Measurements from ENCODE around the gene ZBTB40.

Gene ZBTB40

DNA sequence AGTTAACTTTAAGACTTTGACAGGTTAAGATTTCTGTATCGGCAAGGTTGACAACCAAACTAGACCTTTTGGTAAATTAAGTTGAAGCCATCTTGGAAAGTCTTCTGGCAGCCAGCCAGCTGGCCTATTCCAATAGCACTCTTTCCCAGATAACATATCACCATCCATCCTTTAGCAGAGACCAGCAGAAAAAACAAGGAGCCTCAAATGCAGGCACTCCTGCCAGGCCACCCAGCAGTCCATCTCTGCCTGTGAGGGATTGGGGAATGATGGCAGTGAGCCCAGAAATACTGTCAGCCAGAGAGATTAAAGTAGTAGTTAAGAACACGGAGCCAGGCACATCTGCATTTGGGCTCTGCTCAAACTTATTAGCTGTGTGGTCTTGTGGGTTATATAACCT, 19.4 kb downstream of the ZBTB40 start:
- peak; percentile 10 for DNase-seq

- no peak for DNase-seq
These were observed 20.0 kb downstream of the ZBTB40 start for GRCh38 chr1:22471610-22472009.

DNA sequence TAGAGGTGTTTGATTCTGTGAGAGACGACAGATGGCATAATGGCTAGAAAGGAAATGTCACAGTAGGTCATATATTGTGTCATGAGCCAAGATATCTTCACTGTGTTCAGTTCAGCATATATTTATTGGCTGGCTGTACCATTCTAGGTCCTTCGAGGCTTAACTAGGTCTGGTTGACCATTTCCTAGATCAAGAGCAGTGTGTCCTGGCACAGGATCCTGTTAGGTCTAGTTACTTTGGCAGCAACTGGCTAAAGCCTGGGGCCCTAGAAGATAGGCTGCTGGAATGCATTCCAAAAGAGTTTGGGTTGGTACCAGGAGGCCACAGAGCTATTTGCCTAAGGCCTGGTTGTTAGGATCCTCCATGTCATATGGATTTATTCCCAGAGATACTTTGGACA, 20.9 kb downstream of the ZBTB40 start:
- no peak for DNase-seq

GRCh38 chr1:22473952-22474351, 22.3 kb downstream of the ZBTB40 start:
- DNase-seq: no peak

DNA sequence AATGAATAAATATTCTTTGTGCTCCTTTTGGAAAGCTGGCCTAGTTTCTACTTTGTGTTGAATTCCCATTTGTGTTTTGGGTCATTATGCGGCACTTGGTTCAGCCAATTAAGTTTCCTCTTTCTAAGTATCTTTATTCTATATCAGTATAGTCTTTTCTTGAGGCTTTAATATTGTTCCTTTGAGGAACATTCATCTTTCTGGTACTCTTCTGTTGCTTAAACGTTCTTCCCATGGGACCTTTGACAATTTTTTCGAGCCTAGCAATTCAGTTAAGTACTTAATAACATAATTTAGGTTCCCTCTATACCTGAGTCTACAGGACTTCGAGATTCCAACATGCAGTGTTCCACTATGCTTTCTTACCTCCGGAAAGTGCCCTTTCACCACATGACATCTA, 24.9 kb downstream of the ZBTB40 start:
- no peak for DNase-seq

DNA sequence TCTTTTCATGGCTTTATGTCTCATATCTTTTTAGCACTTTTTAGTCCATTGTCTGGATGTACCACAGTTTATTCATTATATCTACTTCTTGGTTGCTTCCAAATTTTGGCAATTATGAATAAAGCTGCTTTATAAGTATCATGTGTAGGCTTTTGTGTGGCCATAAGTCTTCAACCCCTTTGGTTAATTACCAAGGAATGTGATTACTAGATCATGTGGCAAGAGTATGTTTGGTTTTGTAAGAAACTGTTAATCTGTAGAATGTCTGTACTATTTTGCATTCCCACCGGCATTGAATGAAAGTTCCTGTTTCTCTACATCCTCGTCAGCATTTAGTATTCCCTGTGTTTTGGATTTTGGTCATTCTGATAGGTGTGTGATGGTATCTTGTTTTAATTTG, 31.5 kb downstream of the ZBTB40 start:
- DNase-seq: no peak

- no peak for DNase-seq
These were observed 33.2 kb downstream of the ZBTB40 start for GRCh38 chr1:22484706-22485345.

- DNase-seq: no peak
These were observed 33.8 kb downstream of the ZBTB40 start for GRCh38 chr1:22485431-22485830.

GRCh38 chr1:22487781-22488180, 36.1 kb downstream of the ZBTB40 start:
- no peak for DNase-seq

- DNase-seq: no peak
These were observed 36.7 kb downstream of the ZBTB40 start for GRCh38 chr1:22488319-22488718.

DNA sequence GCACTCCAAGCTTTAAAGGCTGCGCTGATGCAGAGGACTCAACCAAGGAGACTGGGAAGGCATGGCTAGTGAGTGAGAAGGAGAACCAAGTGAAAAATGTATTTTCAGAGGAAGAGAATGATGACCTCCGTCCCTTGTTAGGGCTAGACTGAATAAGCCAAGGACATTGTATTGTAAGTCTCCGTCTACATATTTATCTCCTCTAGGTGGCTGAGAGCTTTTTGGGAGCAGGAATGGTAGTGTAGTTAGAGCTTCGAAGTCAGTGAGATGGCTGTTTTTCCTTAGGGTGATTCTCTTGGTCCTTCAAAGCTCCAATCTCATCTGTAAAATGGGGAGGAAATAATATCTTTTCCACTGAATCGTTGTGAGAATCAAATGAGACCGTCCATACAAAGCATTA, 37.6 kb downstream of the ZBTB40 start:
- no peak for DNase-seq

DNA sequence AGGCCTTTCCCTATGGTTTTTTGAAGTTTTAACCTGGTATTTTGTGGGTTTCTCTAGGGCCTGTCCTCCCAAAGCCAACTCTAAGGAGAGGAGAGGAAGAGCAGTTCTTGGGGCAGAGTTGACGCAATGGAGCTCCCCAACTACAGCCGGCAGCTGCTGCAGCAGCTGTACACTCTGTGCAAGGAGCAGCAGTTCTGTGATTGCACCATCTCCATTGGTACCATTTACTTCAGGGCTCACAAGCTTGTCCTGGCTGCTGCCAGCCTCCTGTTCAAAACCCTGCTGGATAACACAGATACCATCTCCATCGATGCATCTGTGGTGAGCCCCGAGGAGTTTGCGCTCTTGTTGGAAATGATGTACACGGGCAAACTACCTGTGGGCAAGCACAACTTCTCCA, 38.2 kb downstream of the ZBTB40 start:
- DNase-seq: no peak

DNA sequence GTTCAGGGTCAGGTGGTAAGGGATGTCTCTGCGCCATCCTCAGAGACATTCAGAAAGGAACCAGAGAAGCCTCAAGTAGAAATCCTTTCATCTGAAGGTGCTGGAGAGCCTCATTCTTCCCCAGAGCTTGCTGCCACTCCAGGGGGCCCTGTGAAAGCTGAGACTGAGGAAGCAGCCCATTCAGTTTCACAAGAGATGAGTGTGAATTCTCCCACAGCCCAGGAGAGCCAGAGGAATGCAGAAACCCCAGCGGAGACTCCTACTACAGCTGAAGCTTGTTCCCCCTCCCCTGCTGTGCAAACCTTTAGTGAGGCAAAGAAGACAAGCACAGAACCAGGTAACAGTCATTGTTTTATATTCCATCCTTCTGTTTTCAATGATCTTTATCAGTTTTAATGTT, 38.7 kb downstream of the ZBTB40 start:
- DNase-seq: no peak

- no peak for DNase-seq
These were observed 40.5 kb downstream of the ZBTB40 start for GRCh38 chr1:22491995-22492715.

- no peak for DNase-seq
These were observed 42.5 kb downstream of the ZBTB40 start for GRCh38 chr1:22494144-22494543.

DNA sequence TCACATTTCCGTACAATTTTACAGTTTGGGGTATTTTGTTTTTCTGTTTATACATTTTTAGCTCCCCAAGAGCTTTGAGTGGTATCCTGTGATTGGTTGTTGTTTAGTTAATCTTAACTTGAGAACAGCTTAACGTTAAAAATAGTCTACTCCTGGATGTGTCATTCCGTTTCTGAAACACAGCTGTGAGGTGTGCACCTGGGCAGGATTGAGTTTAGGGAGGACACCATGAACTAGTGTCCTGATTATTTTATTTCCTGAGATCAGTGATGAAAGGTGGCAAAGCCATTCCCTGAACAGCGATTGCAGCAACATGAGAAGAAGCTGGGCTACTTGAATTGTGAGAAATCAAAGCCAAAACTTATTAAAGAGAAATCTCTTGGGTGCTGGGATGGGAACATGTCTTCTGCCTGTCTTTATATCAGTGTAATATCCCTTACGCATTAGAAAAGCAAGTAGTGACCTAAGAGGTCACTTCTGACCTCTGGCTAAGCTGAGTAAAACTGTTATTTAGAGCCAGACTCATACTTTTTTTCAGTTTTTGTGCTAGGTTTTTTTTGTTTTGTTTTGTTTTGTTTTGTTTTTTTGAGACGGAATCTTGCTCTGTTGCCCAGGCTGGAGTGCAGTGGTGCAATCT, 43.4 kb downstream of the ZBTB40 start:
- DNase-seq: no peak

DNA sequence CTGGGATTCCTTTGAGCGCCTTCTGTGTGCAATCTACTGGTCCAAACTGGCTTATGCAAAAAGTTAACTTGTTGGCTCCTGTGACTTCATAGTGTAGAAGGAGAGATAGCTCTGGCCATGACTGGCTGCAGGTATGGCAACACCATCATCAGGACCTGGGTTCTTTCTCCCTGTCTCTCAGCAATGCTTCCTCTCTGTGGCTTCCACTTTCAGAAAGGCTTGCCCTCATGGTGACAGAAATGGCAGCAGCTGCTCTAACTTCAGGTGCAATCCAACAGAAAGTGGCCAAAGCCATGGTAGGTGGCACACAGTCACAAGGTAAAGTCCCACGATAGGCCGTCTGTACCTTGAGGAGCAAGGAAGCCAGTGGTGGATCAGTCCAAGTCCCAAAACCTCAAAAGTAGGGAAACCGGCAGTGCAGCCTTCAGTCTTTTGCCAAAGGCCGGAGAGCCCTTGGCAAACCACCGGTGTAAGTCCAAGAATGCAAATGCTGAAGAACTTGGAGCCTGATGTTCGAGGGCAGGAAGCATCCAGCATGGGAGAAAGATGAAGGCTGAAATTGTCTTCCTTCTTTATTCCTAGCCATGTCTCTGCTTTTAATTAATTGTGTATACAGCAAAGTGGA, 45.0 kb downstream of the ZBTB40 start:
- DNase-seq: no peak

GRCh38 chr1:22498463-22498862, 46.8 kb downstream of the ZBTB40 start:
- no peak for DNase-seq

DNA sequence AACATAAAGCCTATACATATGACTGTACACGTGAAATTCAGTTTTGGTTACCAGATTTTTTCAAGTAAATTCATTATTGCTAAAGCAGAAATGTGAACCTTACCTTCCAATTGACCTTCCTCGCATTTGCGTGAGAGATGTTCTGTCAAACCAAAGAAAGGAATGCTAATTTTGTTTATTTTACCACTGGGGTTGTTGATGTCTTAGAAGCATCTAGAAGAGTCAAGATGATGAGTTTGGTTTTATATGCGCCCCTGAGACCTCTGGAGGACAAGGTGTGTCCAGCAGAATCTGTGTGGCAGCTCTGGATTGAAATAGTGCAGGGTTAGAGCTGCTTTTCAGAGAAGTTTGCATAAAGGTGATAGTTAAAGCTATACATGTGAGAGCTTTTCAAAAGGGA, 48.4 kb downstream of the ZBTB40 start:
- no peak for DNase-seq

DNA sequence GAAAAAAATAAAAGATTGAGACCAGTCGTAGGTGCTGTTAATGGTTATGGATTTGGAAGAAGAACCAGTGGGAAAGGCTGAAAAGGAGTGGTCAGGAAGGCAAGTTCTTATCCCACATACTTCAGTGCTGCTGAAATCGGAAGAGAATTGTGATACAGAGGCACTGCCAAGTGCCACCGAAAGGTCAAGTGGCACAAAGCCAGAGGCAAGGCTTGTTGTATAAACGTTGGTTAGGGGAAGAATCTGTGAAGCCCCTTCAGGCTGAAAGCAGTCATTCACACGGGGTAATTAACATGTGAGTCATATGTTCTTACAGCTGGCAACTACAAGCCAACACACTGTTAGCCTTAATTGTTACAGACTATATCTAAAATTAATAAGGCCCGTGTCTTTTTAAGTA, 48.8 kb downstream of the ZBTB40 start:
- DNase-seq: peak; percentile 82

- DNase-seq: no peak
These were observed 50.6 kb downstream of the ZBTB40 start for GRCh38 chr1:22502202-22502601.

- no peak for DNase-seq
These were observed 52.2 kb downstream of the ZBTB40 start for GRCh38 chr1:22503721-22504410.

- DNase-seq: no peak
These were observed 54.6 kb downstream of the ZBTB40 start for GRCh38 chr1:22506130-22506692.

Data from NCI-H1105 treated with DMSO at 0.1 percent for 48 hours (cell line).